Caco-2 (cell line): ENCODE measurements around the gene MED13L. TPM values are rescaled to one million over a fixed set of nuclear protein-coding genes. Genes with fewer than 3 reads are reported as not detected.

Experiments
- BruUV-seq: library from RNA; stranded (reverse); fragments of 400-500 nt; replicated peaks from 2 replicates; lab custom pipeline; 2021; lab: Mats Ljungman, UMichigan
- CTCF ChIA-PET: fragments of 300-600 bp; sonication (Branson Sonifier 250); formaldehyde crosslinking; loops from one replicate; lab custom pipeline; 2022; ENCODE audit warnings: antibody characterized with exemption; lab: Charles Lee
- POLR2A ChIA-PET: fragments of 300-600 bp; sonication (Branson Sonifier 250); formaldehyde crosslinking; loops from one replicate; lab custom pipeline; 2022; ENCODE audit warnings: antibody characterized with exemption; lab: Charles Lee
- DNase-seq, 2 experiments: peaks; one replicate each; pipeline versions ENCODE4 v3.0.0 to v3.0.0-alpha.2; 2020 to 2022
- H3K27me3 ChIP-seq: replicated peaks from 2 replicates; pipeline ENCODE4 v1.6.0; 2011; ENCODE audit warnings: low read length; ENCODE audit not compliant: control insufficient read depth, insufficient read depth
- H3K36me3 ChIP-seq: 2 replicates; pipeline ENCODE4 v1.5.1; 2011; ENCODE audit warnings: low read length; ENCODE audit not compliant: control insufficient read depth, insufficient read depth
- H3K4me1 ChIP-seq: fragments of 250-450 bp; sonication (Bioruptor Pico); 2 replicates; pipeline ENCODE4 v1.5.1; 2020; ENCODE audit warnings: mild to moderate bottlenecking
- H3K4me3 ChIP-seq: 2 replicates; pipeline ENCODE4 v1.5.1; 2011; ENCODE audit warnings: low read depth, mild to moderate bottlenecking, control low read depth, low read length
- H3K9me3 ChIP-seq: fragments of 250-450 bp; sonication (Bioruptor Pico); 2 replicates; pipeline ENCODE4 v1.5.1; 2020; ENCODE audit warnings: mild to moderate bottlenecking, moderate library complexity
- H3K27ac Mint-ChIP-seq: one replicate; pipeline ENCODE4 v1.8.0; 2022; ENCODE audit warnings: mixed read lengths; ENCODE audit not compliant: unreplicated experiment
- H3K27me3 Mint-ChIP-seq: one replicate; pipeline ENCODE4 v1.8.0; 2022; ENCODE audit warnings: mixed read lengths; ENCODE audit not compliant: insufficient read depth, unreplicated experiment
- H3K36me3 Mint-ChIP-seq: one replicate; pipeline ENCODE4 v1.8.0; 2022; ENCODE audit warnings: mild to moderate bottlenecking, mixed read lengths; ENCODE audit not compliant: insufficient read depth, unreplicated experiment
- H3K4me1 Mint-ChIP-seq: one replicate; pipeline ENCODE4 v1.8.0; 2022; ENCODE audit warnings: low read depth, mixed read lengths; ENCODE audit not compliant: unreplicated experiment
- H3K4me3 Mint-ChIP-seq: one replicate; pipeline ENCODE4 v1.8.0; 2022; ENCODE audit warnings: mild to moderate bottlenecking, moderate library complexity, mixed read lengths; ENCODE audit not compliant: unreplicated experiment
- H3K9me3 Mint-ChIP-seq: one replicate; pipeline ENCODE4 v1.8.0; 2022; ENCODE audit warnings: mixed read lengths; ENCODE audit not compliant: unreplicated experiment
- intact Hi-C: fragments of 100-400 bp; cut with micrococcal nuclease; formaldehyde crosslinking; loops from one replicate; pipeline ENCODE4 v1.10.0; 2022; ENCODE audit not compliant: unreplicated experiment
- total RNA-seq: library from RNA; stranded (reverse); gene quantifications from 2 replicates; pipeline ENCODE4 v1.2.3, GENCODE V29; 2022
- TF ChIP-seq, protein P1 (sequence below), 2 experiments: fragments of 200-600 bp in 1 of 2; IDR thresholded peaks; 1 replicate in 1 of 2; 2 replicates in 1 of 2; pipeline versions ENCODE4 v1.5.1 to v1.8.0; 2011 to 2022; ENCODE audit warnings: antibody characterized with exemption in 1 of 2, control low read depth in 1 of 2, inconsistent platforms in 1 of 2, low read depth in 1 of 2, low read length in 1 of 2, mild to moderate bottlenecking in 1 of 2, moderate library complexity in 1 of 2; ENCODE audit not compliant: insufficient read depth in 1 of 2, severe bottlenecking in 1 of 2, unreplicated experiment in 1 of 2

Gene MED13L
- total RNA-seq, 1 experiment from 2014 or later: 160 TPM

GRCh38 chr12:116263844-116264243, 13.6 kb downstream of the MED13L start:
- no peak overlapping the region for H3K27ac Mint-ChIP-seq
- intact Hi-C loops: no loop called here
- TF ChIP-seq, protein P1, sequence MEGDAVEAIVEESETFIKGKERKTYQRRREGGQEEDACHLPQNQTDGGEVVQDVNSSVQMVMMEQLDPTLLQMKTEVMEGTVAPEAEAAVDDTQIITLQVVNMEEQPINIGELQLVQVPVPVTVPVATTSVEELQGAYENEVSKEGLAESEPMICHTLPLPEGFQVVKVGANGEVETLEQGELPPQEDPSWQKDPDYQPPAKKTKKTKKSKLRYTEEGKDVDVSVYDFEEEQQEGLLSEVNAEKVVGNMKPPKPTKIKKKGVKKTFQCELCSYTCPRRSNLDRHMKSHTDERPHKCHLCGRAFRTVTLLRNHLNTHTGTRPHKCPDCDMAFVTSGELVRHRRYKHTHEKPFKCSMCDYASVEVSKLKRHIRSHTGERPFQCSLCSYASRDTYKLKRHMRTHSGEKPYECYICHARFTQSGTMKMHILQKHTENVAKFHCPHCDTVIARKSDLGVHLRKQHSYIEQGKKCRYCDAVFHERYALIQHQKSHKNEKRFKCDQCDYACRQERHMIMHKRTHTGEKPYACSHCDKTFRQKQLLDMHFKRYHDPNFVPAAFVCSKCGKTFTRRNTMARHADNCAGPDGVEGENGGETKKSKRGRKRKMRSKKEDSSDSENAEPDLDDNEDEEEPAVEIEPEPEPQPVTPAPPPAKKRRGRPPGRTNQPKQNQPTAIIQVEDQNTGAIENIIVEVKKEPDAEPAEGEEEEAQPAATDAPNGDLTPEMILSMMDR (IDR thresholded peaks at IDR 0.05; ENCODE audit: insufficient read depth in 1 of 2, low read depth in 1 of 2, low read length in 1 of 2, severe bottlenecking in 1 of 2, unreplicated experiment in 1 of 2): no peak
- no peak overlapping the region for H3K4me3 ChIP-seq
- H3K9me3 Mint-ChIP-seq: no peaks in the 10 kb centered on the region
- peaks cover 19% of the 10 kb centered on the region for H3K4me1 Mint-ChIP-seq
- no peaks in the 10 kb centered on the region for H3K27me3 ChIP-seq
- H3K27me3 Mint-ChIP-seq: no peaks in the 10 kb centered on the region
- no TSS peak for BruUV-seq
- no peaks in the 10 kb centered on the region for H3K9me3 ChIP-seq
- CTCF ChIA-PET: no interaction called here
- DNase-seq: no peak
- H3K4me1 ChIP-seq: peaks cover 66% of the 10 kb centered on the region
- no peaks in the 10 kb centered on the region; the same call in 1 of the 2 replicates for H3K36me3 ChIP-seq
- H3K36me3 Mint-ChIP-seq: no peaks in the 10 kb centered on the region
- POLR2A ChIA-PET: interaction anchor here (0.7 kb wide), 2 partner anchors 106 to 454 kb away, joined by 3 to 4 read pairs; no protein-coding TSS in a partner anchor
- H3K4me3 Mint-ChIP-seq: no peak overlapping the region

- no peak for DNase-seq
- Histone ChIP-seq H3K9me3 (no peaks in the 10 kb centered on the region), H3K27me3 (no peaks in the 10 kb centered on the region), H3K4me3 (no peak overlapping the region), H3K36me3 (no peaks in the 10 kb centered on the region; the same call in 1 of the 2 replicates), H3K4me1 (peaks cover 66% of the 10 kb centered on the region)
- BruUV-seq: no TSS peak
- Mint-ChIP-seq H3K9me3 (no peaks in the 10 kb centered on the region), H3K4me3 (no peak overlapping the region), H3K27ac (no peak overlapping the region), H3K4me1 (peaks cover 19% of the 10 kb centered on the region), H3K27me3 (no peaks in the 10 kb centered on the region), H3K36me3 (no peaks in the 10 kb centered on the region)
- ChIA-PET POLR2A (interaction anchor here (0.7 kb wide), 2 partner anchors 107 to 455 kb away, joined by 3 to 4 read pairs; no protein-coding TSS in a partner anchor), CTCF (no interaction called here)
- intact Hi-C loops: no loop called here
- TF ChIP-seq, protein P1 (IDR thresholded peaks at IDR 0.05; ENCODE audit: insufficient read depth in 1 of 2, low read depth in 1 of 2, low read length in 1 of 2, severe bottlenecking in 1 of 2, unreplicated experiment in 1 of 2): no peak
These were observed 14.1 kb downstream of the MED13L start for GRCh38 chr12:116263431-116263830.

DNA sequence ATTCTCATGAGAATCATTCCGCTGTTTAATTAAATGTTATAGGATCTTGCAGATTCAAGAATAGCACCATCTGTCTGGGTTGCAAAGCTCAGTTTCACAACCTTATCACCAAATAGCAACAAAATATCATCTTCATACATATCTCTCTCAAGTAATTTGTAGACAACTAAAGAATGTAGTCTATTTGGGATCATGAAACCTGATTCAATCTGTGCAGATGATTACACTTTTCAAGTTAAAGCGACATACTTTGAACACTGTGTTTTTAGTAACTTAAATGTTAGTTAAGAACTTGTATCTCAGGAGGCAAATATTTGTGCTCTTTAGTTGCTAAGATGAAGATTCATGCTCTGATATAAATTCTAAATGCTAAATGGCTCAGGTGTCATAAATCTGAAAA, 14.8 kb downstream of the MED13L start:
- POLR2A ChIA-PET: interaction anchor here (0.6 kb wide), 1 partner anchor 225 kb away, joined by 4 read pairs; no protein-coding TSS in a partner anchor
- no TSS peak for BruUV-seq

More for the DNA sequence above, 14.8 kb downstream of the MED13L start:
- Histone ChIP-seq H3K9me3 (no peaks in the 10 kb centered on the region), H3K27me3 (no peaks in the 10 kb centered on the region), H3K4me3 (no peak overlapping the region), H3K36me3 (no peaks in the 10 kb centered on the region; the same call in 1 of the 2 replicates), H3K4me1 (peaks cover 65% of the 10 kb centered on the region)
- CTCF ChIA-PET: no interaction called here
- Mint-ChIP-seq H3K27ac (no peak overlapping the region), H3K4me3 (no peak overlapping the region), H3K9me3 (no peaks in the 10 kb centered on the region), H3K36me3 (no peaks in the 10 kb centered on the region), H3K27me3 (no peaks in the 10 kb centered on the region), H3K4me1 (peaks cover 24% of the 10 kb centered on the region)
- intact Hi-C loops: no loop called here
- TF ChIP-seq, protein P1 (IDR thresholded peaks at IDR 0.05; ENCODE audit: insufficient read depth in 1 of 2, low read depth in 1 of 2, low read length in 1 of 2, severe bottlenecking in 1 of 2, unreplicated experiment in 1 of 2): no peak
- no peak for DNase-seq
